ENCODE measurements around the gene JTB. TPM values are rescaled to one million over a fixed set of nuclear protein-coding genes. Genes with fewer than 3 reads are reported as not detected.

JTB gene
- total and polyA plus RNA-seq, 9 of the 15 experiments (the other 6 are each of a cell fraction or from before 2014, with no cell fraction given) = 24.7 to 308 (median 151) TPM

DNA sequence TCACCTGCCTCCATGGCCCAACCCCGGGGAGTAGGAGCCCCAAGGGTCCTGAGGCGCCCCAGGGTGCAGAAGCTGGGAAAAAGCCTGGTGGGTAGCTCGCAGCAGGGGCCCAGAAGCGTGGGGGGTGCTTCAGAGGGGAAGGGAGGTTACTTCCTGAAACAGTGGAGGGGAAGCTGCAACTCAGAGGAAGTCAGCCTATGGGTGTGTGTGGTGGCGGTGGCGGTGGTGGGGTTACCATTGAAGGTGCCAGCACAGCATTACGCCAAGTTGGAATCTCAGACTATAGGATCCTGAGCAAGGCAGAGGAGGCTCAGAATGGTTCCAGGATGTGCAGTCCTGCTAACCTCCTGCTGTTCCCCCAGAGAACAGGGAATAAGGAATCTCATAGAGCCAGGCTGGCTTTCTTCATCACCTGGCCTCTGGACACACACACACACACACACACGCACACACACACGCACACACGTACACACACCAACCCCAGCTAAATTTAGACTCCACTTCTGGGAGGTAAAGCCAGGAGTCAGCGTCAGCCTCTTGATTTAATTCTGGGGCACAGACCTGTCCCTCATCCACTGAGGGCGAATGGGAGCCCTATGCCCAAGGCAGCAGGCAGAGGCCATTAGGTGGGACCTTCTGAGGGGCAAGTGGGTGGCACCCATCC is 32.2 kb downstream of the JTB start (continued):
- TF ChIP-seq, protein P1, sequence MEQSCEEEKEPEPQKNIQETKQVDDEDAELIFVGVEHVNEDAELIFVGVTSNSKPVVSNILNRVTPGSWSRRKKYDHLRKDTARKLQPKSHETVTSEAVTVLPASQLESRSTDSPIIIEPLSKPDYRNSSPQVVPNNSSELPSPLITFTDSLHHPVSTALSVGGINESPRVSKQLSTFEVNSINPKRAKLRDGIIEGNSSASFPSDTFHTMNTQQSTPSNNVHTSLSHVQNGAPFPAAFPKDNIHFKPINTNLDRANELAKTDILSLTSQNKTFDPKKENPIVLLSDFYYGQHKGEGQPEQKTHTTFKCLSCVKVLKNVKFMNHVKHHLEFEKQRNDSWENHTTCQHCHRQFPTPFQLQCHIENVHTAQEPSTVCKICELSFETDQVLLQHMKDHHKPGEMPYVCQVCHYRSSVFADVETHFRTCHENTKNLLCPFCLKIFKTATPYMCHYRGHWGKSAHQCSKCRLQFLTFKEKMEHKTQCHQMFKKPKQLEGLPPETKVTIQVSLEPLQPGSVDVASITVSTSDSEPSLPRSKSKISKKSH (CRISPR knock-in tag; IDR thresholded peaks at IDR 0.05) = no peak
- TF ChIP-seq, protein P2, sequence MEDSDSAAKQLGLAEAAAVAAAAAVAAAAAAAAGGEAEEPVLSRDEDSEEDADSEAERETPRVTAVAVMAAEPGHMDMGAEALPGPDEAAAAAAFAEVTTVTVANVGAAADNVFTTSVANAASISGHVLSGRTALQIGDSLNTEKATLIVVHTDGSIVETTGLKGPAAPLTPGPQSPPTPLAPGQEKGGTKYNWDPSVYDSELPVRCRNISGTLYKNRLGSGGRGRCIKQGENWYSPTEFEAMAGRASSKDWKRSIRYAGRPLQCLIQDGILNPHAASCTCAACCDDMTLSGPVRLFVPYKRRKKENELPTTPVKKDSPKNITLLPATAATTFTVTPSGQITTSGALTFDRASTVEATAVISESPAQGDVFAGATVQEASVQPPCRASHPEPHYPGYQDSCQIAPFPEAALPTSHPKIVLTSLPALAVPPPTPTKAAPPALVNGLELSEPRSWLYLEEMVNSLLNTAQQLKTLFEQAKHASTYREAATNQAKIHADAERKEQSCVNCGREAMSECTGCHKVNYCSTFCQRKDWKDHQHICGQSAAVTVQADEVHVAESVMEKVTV (CRISPR knock-in tag; IDR thresholded peaks at IDR 0.05) = no peak
- TF ChIP-seq TRIM24 (IDR thresholded peaks at IDR 0.05) (no peak), ZSCAN29 (IDR thresholded peaks at IDR 0.05) (no peak), ETV6 (IDR thresholded peaks at IDR 0.05; ENCODE audit: borderline replicate concordance in 1 of 2, low read depth in 2 of 2, low read length in 1 of 2) (peak; percentile 93 to 97; a peak in 3 of 4 replicates), ETV6 (CRISPR knock-in tag; IDR thresholded peaks at IDR 0.05; ENCODE audit: borderline replicate concordance) (no peak), SMARCA4 (IDR thresholded peaks at IDR 0.05) (no peak), SPI1 (IDR thresholded peaks at IDR 0.05; ENCODE audit: borderline replicate concordance, low read depth, low read length) (peak; percentile 87), NFRKB (IDR thresholded peaks at IDR 0.05; ENCODE audit: low read depth) (no peak; the same call in 1 of the 2 replicates), L3MBTL2 (IDR thresholded peaks at IDR 0.05) (0 out of 2 replicates have a peak, but pooled peaks have one; percentile 5), ZNF778 (CRISPR knock-in tag; IDR thresholded peaks at IDR 0.05) (no peak), SRSF3 (IDR thresholded peaks at IDR 0.05; ENCODE audit: insufficient read depth, low read length) (no peak), HMG20B (CRISPR knock-in tag; IDR thresholded peaks at IDR 0.05) (no peak), MTA3 (IDR thresholded peaks at IDR 0.05; ENCODE audit: borderline replicate concordance) (no peak), NR2F6 (CRISPR knock-in tag; IDR thresholded peaks at IDR 0.05) (no peak), SUPT5H (IDR thresholded peaks at IDR 0.05) (peak; percentile 57; the same call in 1 of the 2 replicates), ZNF584 (CRISPR knock-in tag; IDR thresholded peaks at IDR 0.05; ENCODE audit: low read depth) (no peak), SNRNP70 (optimal IDR thresholded peaks at IDR 0.05; ENCODE audit: low read depth, low read length) (no peak), GTF2A2 (tag; IDR thresholded peaks at IDR 0.05) (no peak), ZEB2 (IDR thresholded peaks at IDR 0.05) (no peak)
- TF ChIP-seq, protein P3, sequence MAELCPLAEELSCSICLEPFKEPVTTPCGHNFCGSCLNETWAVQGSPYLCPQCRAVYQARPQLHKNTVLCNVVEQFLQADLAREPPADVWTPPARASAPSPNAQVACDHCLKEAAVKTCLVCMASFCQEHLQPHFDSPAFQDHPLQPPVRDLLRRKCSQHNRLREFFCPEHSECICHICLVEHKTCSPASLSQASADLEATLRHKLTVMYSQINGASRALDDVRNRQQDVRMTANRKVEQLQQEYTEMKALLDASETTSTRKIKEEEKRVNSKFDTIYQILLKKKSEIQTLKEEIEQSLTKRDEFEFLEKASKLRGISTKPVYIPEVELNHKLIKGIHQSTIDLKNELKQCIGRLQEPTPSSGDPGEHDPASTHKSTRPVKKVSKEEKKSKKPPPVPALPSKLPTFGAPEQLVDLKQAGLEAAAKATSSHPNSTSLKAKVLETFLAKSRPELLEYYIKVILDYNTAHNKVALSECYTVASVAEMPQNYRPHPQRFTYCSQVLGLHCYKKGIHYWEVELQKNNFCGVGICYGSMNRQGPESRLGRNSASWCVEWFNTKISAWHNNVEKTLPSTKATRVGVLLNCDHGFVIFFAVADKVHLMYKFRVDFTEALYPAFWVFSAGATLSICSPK (IDR thresholded peaks at IDR 0.05; ENCODE audit: borderline replicate concordance) = peak; percentile 93
- TF ChIP-seq, protein P4, sequence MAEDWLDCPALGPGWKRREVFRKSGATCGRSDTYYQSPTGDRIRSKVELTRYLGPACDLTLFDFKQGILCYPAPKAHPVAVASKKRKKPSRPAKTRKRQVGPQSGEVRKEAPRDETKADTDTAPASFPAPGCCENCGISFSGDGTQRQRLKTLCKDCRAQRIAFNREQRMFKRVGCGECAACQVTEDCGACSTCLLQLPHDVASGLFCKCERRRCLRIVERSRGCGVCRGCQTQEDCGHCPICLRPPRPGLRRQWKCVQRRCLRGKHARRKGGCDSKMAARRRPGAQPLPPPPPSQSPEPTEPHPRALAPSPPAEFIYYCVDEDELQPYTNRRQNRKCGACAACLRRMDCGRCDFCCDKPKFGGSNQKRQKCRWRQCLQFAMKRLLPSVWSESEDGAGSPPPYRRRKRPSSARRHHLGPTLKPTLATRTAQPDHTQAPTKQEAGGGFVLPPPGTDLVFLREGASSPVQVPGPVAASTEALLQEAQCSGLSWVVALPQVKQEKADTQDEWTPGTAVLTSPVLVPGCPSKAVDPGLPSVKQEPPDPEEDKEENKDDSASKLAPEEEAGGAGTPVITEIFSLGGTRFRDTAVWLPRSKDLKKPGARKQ (CRISPR knock-in tag; IDR thresholded peaks at IDR 0.05) = no peak
- TF ChIP-seq, protein P5, sequence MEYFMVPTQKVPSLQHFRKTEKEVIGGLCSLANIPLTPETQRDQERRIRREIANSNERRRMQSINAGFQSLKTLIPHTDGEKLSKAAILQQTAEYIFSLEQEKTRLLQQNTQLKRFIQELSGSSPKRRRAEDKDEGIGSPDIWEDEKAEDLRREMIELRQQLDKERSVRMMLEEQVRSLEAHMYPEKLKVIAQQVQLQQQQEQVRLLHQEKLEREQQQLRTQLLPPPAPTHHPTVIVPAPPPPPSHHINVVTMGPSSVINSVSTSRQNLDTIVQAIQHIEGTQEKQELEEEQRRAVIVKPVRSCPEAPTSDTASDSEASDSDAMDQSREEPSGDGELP (CRISPR knock-in tag; IDR thresholded peaks at IDR 0.05; ENCODE audit: borderline replicate concordance) = 0 out of 2 replicates have a peak, but pooled peaks have one; percentile 22
